H1 (cell line): ENCODE measurements around the gene ATG2B. TPM values are rescaled to one million over a fixed set of nuclear protein-coding genes. Genes with fewer than 3 reads are reported as not detected.

ENCODE experiments used
- CTCF ChIA-PET: fragments of 300-600 bp; sonication (Branson Sonifier 250); formaldehyde crosslinking; loops from one replicate; lab custom pipeline; 2021; ENCODE audit not compliant: partially characterized antibody; lab: Charles Lee
- POLR2A ChIA-PET: fragments of 300-600 bp; sonication (Branson Sonifier 250); formaldehyde crosslinking; loops from one replicate; lab custom pipeline; 2021; ENCODE audit warnings: inconsistent platforms; ENCODE audit not compliant: partially characterized antibody; lab: Charles Lee
- DNase-seq, 2 experiments: peaks; one replicate each; pipeline versions ENCODE4 v3.0.0 to v3.0.0-alpha.2; 2010 to 2022; ENCODE audit warnings: low spot score in 2 of 2, low read depth in 1 of 2, mixed read lengths in 1 of 2
- FAIRE-seq: peaks from 2 replicates; lab custom pipeline; 2011; peaks lifted over from hg19 to GRCh38; lab: Jason Lieb, UNC
- H2AFZ ChIP-seq: 2 replicates; pipeline ENCODE4 v1.8.1; 2012; ENCODE audit warnings: low read length, inconsistent platforms
- H2AK5ac ChIP-seq: 2 replicates; pipeline ENCODE4 v1.6.1; 2013; ENCODE audit warnings: low read depth, low read length
- H2BK120ac ChIP-seq: replicated peaks from 2 replicates; pipeline ENCODE3; 2013; ENCODE audit warnings: low read depth, low read length, inconsistent platforms
- H2BK12ac ChIP-seq: 2 replicates; pipeline ENCODE4 v1.6.1; 2013; ENCODE audit warnings: low read depth, low read length
- H2BK15ac ChIP-seq: 2 replicates; pipeline ENCODE4 v1.6.1; 2013; ENCODE audit warnings: low read length
- H2BK20ac ChIP-seq: 2 replicates; pipeline ENCODE4 v1.6.1; 2013; ENCODE audit warnings: low read length
- H2BK5ac ChIP-seq: 2 replicates; pipeline ENCODE4 v1.6.1; 2013; ENCODE audit warnings: low read depth, low read length
- H3K14ac ChIP-seq: 2 replicates; pipeline ENCODE4 v1.6.1; 2013; ENCODE audit warnings: inconsistent platforms; ENCODE audit not compliant: insufficient read length
- H3K18ac ChIP-seq: 2 replicates; pipeline ENCODE4 v1.6.1; 2013; ENCODE audit warnings: low read length; ENCODE audit errors: extremely low read depth
- H3K23ac ChIP-seq: 2 replicates; pipeline ENCODE4 v1.6.1; 2013; ENCODE audit warnings: inconsistent platforms; ENCODE audit not compliant: insufficient read length
- H3K23me2 ChIP-seq: 2 replicates; pipeline ENCODE4 v1.6.1; 2013; ENCODE audit warnings: low read depth, low read length
- H3K27ac ChIP-seq: 2 replicates; pipeline ENCODE4 v1.6.1; 2011; ENCODE audit warnings: low read depth, low read length, inconsistent platforms
- H3K27me3 ChIP-seq, 4 experiments: replicated peaks in 1 of 4; 1 replicate in 1 of 4; 2 replicates in 3 of 4; pipeline versions ENCODE4 v1.6.1 to v1.8.1; 2011 to 2013; ENCODE audit warnings: low read length in 3 of 4, mild to moderate bottlenecking in 3 of 4, inconsistent platforms in 2 of 4, mixed read lengths in 2 of 4, moderate library complexity in 1 of 4; ENCODE audit not compliant: control insufficient read depth in 3 of 4, insufficient read depth in 3 of 4; ENCODE audit errors: extremely low read depth in 1 of 4
- H3K36me3 ChIP-seq, 4 experiments: 2 replicates each; pipeline versions ENCODE4 v1.6.1 to v1.8.1; 2011 to 2013; ENCODE audit warnings: mild to moderate bottlenecking in 4 of 4, low read length in 3 of 4, moderate library complexity in 2 of 4, control low read depth in 1 of 4, inconsistent platforms in 1 of 4; ENCODE audit not compliant: insufficient read depth in 4 of 4, control insufficient read depth in 2 of 4
- H3K4ac ChIP-seq: replicated peaks from 2 replicates; pipeline ENCODE3; 2013; ENCODE audit warnings: low read length, low read depth, mixed read lengths, inconsistent platforms; ENCODE audit not compliant: insufficient read length
- H3K4me1 ChIP-seq, 4 experiments: replicated peaks in 1 of 4; 1 replicate in 1 of 4; 2 replicates in 3 of 4; pipeline versions ENCODE4 v1.6.1 to v1.8.1; 2011 to 2013; ENCODE audit warnings: low read length in 3 of 4, inconsistent platforms in 2 of 4, mixed read lengths in 1 of 4; ENCODE audit not compliant: insufficient read depth in 4 of 4, control insufficient read depth in 3 of 4
- H3K4me2 ChIP-seq, 2 experiments: 2 replicates each; pipeline versions ENCODE4 v1.6.1 to v1.8.1; 2011 to 2013; ENCODE audit warnings: low read depth in 2 of 2, low read length in 2 of 2, control low read depth in 1 of 2, inconsistent platforms in 1 of 2, mild to moderate bottlenecking in 1 of 2; ENCODE audit not compliant: insufficient read depth in 1 of 2
- H3K4me3 ChIP-seq, 4 experiments: fragments of 200-600, 300-600 bp in 1 of 4; sonication (generic), shearing (Covaris generic), sonication (Bioruptor Twin) in 1 of 4; 2 replicates each; pipeline versions ENCODE4 v1.5.1 to v1.8.1; 2011 to 2016; ENCODE audit warnings: low read length in 4 of 4, low read depth in 3 of 4, control low read depth in 2 of 4, inconsistent platforms in 2 of 4, mild to moderate bottlenecking in 2 of 4, mixed read lengths in 1 of 4, moderate library complexity in 1 of 4; ENCODE audit not compliant: insufficient read depth in 2 of 4; ENCODE audit errors: extremely low read depth in 1 of 4
- H3K56ac ChIP-seq: replicated peaks from 2 replicates; pipeline ENCODE3; 2013; ENCODE audit warnings: low read depth, mild to moderate bottlenecking, mixed read lengths, low read length, inconsistent platforms; ENCODE audit not compliant: insufficient read length
- H3K79me1 ChIP-seq: 2 replicates; pipeline ENCODE4 v1.6.1; 2013; ENCODE audit warnings: low read depth, low read length, control low read depth
- H3K79me2 ChIP-seq, 2 experiments: 2 replicates each; pipeline versions ENCODE4 v1.6.1 to v1.8.1; 2012 to 2013; ENCODE audit warnings: low read length in 2 of 2, mild to moderate bottlenecking in 2 of 2, inconsistent platforms in 1 of 2; ENCODE audit not compliant: insufficient read depth in 2 of 2, control insufficient read depth in 1 of 2
- H3K9ac ChIP-seq, 4 experiments: replicated peaks in 1 of 4; 1 replicate in 1 of 4; 2 replicates in 3 of 4; pipeline versions ENCODE4 v1.6.1 to v1.8.1; 2011 to 2013; ENCODE audit warnings: low read depth in 3 of 4, low read length in 3 of 4, control low read depth in 2 of 4, mild to moderate bottlenecking in 2 of 4, moderate library complexity in 2 of 4, inconsistent platforms in 1 of 4; ENCODE audit errors: extremely low read depth in 1 of 4
- H3K9me3 ChIP-seq, 2 experiments: 2 replicates each; pipeline versions ENCODE4 v1.6.1 to v1.8.1; 2012 to 2013; ENCODE audit warnings: mild to moderate bottlenecking in 2 of 2, moderate library complexity in 2 of 2, control low read depth in 1 of 2, inconsistent platforms in 1 of 2, low read depth in 1 of 2, low read length in 1 of 2, mixed read lengths in 1 of 2; ENCODE audit not compliant: insufficient read depth in 2 of 2
- H4K20me1 ChIP-seq, 2 experiments: replicated peaks in 1 of 2; 2 replicates each; pipeline versions ENCODE3 to v1.8.1; 2011 to 2013; ENCODE audit warnings: inconsistent platforms in 2 of 2, low read length in 2 of 2, mild to moderate bottlenecking in 1 of 2; ENCODE audit not compliant: insufficient read depth in 2 of 2, control insufficient read depth in 1 of 2
- H4K5ac ChIP-seq: 2 replicates; pipeline ENCODE4 v1.6.1; 2013; ENCODE audit warnings: low read length, low read depth, mixed read lengths, inconsistent platforms; ENCODE audit not compliant: insufficient read length
- H4K8ac ChIP-seq: 2 replicates; pipeline ENCODE4 v1.8.0; 2013; ENCODE audit warnings: mild to moderate bottlenecking, moderate library complexity, low read length, inconsistent platforms; ENCODE audit not compliant: insufficient read depth; ENCODE audit errors: extremely low read depth
- H4K91ac ChIP-seq: replicated peaks from 2 replicates; pipeline ENCODE3; 2013; ENCODE audit warnings: low read length, mixed read lengths, inconsistent platforms; ENCODE audit not compliant: insufficient read length
- ASH2L ChIP-seq: fragments of 200-600, 300-600 bp; sonication (generic); IDR thresholded peaks from one replicate; pipeline ENCODE4 v1.7.1; 2017; ENCODE audit warnings: low read length
- BCL11A ChIP-seq, 2 experiments: IDR thresholded peaks; one replicate each; pipeline ENCODE4 v1.6.1; 2011; ENCODE audit warnings: low read depth in 2 of 2, low read length in 2 of 2, mild to moderate bottlenecking in 2 of 2
- CBX5 ChIP-seq: fragments of 300-800, 300-1000 bp; sonication (generic); IDR thresholded peaks from 2 replicates; pipeline ENCODE4 v1.7.1; 2016; ENCODE audit warnings: antibody characterized with exemption, low read length, low read depth
- EGR1 ChIP-seq: IDR thresholded peaks from 2 replicates; pipeline ENCODE4 v1.6.1; 2011; ENCODE audit warnings: low read depth, low read length, borderline replicate concordance
- EZH2 ChIP-seq: fragments of 200-600 bp; sonication (generic); IDR thresholded peaks from 2 replicates; pipeline ENCODE4 v1.7.1; 2012; ENCODE audit warnings: low read depth, mild to moderate bottlenecking, moderate library complexity, low read length, inconsistent platforms; ENCODE audit not compliant: severe bottlenecking
- KDM1A ChIP-seq: fragments of 200-600, 300-600 bp; sonication (generic); IDR thresholded peaks from 2 replicates; pipeline ENCODE4 v1.7.1; 2016; ENCODE audit warnings: mild to moderate bottlenecking, low read length, borderline replicate concordance
- KDM5A ChIP-seq: fragments of 200-600 bp; IDR thresholded peaks from 2 replicates; pipeline ENCODE4 v1.7.1; 2012; ENCODE audit warnings: mild to moderate bottlenecking, low read length, inconsistent platforms, mixed read lengths
- MAFK ChIP-seq: IDR thresholded peaks from 2 replicates; pipeline ENCODE4 v1.6.1; 2012; ENCODE audit warnings: low read depth, mild to moderate bottlenecking, improper control_type of control experiment, low read length
- NANOG ChIP-seq: IDR thresholded peaks from 2 replicates; pipeline ENCODE4 v1.6.1; 2011; ENCODE audit warnings: low read length, low read depth, mild to moderate bottlenecking, inconsistent platforms; ENCODE audit not compliant: insufficient read depth, poor library complexity, severe bottlenecking
- RXRA ChIP-seq: IDR thresholded peaks from 2 replicates; pipeline ENCODE4 v1.6.1; 2011; ENCODE audit warnings: low read depth, mild to moderate bottlenecking, low read length, moderate library complexity; ENCODE audit not compliant: insufficient read depth
- SRF ChIP-seq: IDR thresholded peaks from 2 replicates; pipeline ENCODE4 v1.6.1; 2011; ENCODE audit warnings: mild to moderate bottlenecking, low read depth, low read length, moderate library complexity
- TBP ChIP-seq: IDR thresholded peaks from 2 replicates; pipeline ENCODE4 v1.6.1; 2011; ENCODE audit warnings: low read depth, low read length, improper control_type of control experiment
- TCF12 ChIP-seq: IDR thresholded peaks from 2 replicates; pipeline ENCODE4 v1.6.1; 2011; ENCODE audit warnings: low read depth, mild to moderate bottlenecking, low read length
- WGBS, 2 experiments: shearing (Covaris generic) in 1 of 2; methylation state at CpG; one replicate each; pipeline versions ENCODE4 v1.1.6 to v1.1.7; 2013 to 2015; ENCODE audit warnings: low lambda C conversion rate in 2 of 2, mixed read lengths in 2 of 2, inconsistent platforms in 1 of 2, low coverage in 1 of 2, missing lambda C conversion rate in 1 of 2; ENCODE audit not compliant: insufficient replicate concordance in 2 of 2, insufficient coverage in 1 of 2, insufficient read length in 1 of 2; ENCODE audit errors: extremely low coverage in 1 of 2, missing lambda C conversion rate in 1 of 2; 5-methylcytosine and 5-hydroxymethylcytosine counted together
- polyA plus RNA-seq, 7 experiments: library from polyadenylated mRNA; depleted of rRNA in 3 of 7; stranded (reverse) in 5 of 7; unstranded in 2 of 7; fragments of >200 nt in 5 of 7; fragments of 200-250 nt in 2 of 7; gene quantifications; 1 replicate in 5 of 7; 2 replicates in 1 of 7; 4 replicates in 1 of 7; pipeline versions ENCODE4 v1.2.1 to v1.2.3, GENCODE V29; 2011 to 2013; ENCODE audit warnings: missing spikeins in 2 of 7, mixed read lengths in 2 of 7
- total RNA-seq: library from RNA; stranded (reverse); fragmentation: NEBNext Ultra II Directional; extraction: Animal tissue kit (Norgen Biotek cat#: 25700); gene quantifications from 2 replicates; pipeline ENCODE4 v1.2.1, GENCODE V29; 2021
- TF ChIP-seq, protein P1 (sequence below): IDR thresholded peaks from 2 replicates; pipeline ENCODE4 v1.6.1; 2012; ENCODE audit warnings: inconsistent platforms

The ATG2B gene
- total and polyA plus RNA-seq, 2 of the 8 experiments (the other 6 are each of a cell fraction or from before 2014, with no cell fraction given), result 4.6 to 14.4 TPM

DNA sequence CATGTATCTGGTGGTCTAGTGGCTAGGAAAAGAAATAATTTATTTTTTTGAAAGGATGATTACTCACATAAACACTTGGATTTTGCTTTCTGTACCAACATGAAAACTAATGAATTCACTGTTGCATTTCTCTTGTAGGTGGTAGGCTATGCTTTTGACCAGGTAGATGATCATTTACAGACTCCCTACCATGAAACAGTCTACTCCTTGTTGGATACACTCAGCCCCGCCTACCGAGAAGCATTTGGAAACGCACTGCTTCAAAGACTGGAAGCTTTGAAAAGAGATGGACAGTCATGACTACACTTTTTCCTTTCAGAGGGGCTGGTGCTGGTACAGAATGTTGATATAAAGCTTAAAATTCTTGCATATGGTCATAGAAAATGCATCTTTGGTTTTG lies 22.2 kb upstream of the ATG2B start:
- Histone ChIP-seq H2BK5ac (no peak overlapping the region), H2BK15ac (no peak overlapping the region), H3K14ac (no peak overlapping the region), H3K79me2 (no peaks in the 10 kb centered on the region), H2BK20ac (no peak overlapping the region), H3K4me2 (no peak overlapping the region), H3K4me3 (no peak overlapping the region), H3K56ac (no peak overlapping the region), H3K9ac (no peak overlapping the region), H4K20me1 (no peaks in the 10 kb centered on the region), H4K5ac (no peak overlapping the region), H3K4ac (no peak overlapping the region), H3K23me2 (no peaks in the 10 kb centered on the region)
- WGBS, 2 experiments, result 96% methylated on average over 3 of the region's 3 CpGs; no CpG with 5 or more reads in 1 of the 2 experiments
- DNase-seq, result no peak
- TF ChIP-seq KDM5A, result no peak
- no peak for TF ChIP-seq CBX5
- TF ChIP-seq ASH2L, result no peak
- no peak for TF ChIP-seq RXRA
- TF ChIP-seq TCF12, result no peak
- TF ChIP-seq, protein P1, sequence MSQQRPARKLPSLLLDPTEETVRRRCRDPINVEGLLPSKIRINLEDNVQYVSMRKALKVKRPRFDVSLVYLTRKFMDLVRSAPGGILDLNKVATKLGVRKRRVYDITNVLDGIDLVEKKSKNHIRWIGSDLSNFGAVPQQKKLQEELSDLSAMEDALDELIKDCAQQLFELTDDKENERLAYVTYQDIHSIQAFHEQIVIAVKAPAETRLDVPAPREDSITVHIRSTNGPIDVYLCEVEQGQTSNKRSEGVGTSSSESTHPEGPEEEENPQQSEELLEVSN, result no peak
- TF ChIP-seq EZH2, result no peak
- no peak for TF ChIP-seq BCL11A (IDR thresholded peaks at IDR 0.05; ENCODE audit: low read depth in 2 of 2, low read length in 2 of 2)
- TF ChIP-seq TBP, result no peak
- TF ChIP-seq EGR1, result no peak
- no peak for TF ChIP-seq MAFK
- no peak for TF ChIP-seq SRF
- no peak for TF ChIP-seq NANOG
- TF ChIP-seq KDM1A, result no peak
- TF ChIP-seq, all 59 proteins: peak for 0
- Histone ChIP-seq H2BK120ac (no peak overlapping the region), H3K18ac (no peak overlapping the region), H3K9me3 (no peaks in the 10 kb centered on the region), H3K79me1 (no peaks in the 10 kb centered on the region), H3K23ac (no peak overlapping the region), H2AFZ (no peak overlapping the region), H2AK5ac (no peak overlapping the region), H3K36me3 (peaks cover 0 to 42% (median 14%) of the 10 kb centered on the region in 4 experiments; a peak in 5 of 8 replicates), H4K91ac (no peak overlapping the region), H4K8ac (no peak overlapping the region), H2BK12ac (no peak overlapping the region), H3K4me1 (no peaks in the 10 kb centered on the region), H3K27ac (no peak overlapping the region), H3K27me3 (no peaks in the 10 kb centered on the region)
- FAIRE-seq, result no peak
- ChIA-PET CTCF (no interaction called here), POLR2A (no interaction called here)
